ENCODE results near the gene KLHL8. TPM values are rescaled to one million over a fixed set of nuclear protein-coding genes. Genes with fewer than 3 reads are reported as not detected.

Gene KLHL8
- total RNA-seq, 2 donors from 2014 or later, result 4.3 to 11.2 TPM

GRCh38 chr4:87192145-87192919 lies 28.1 kb downstream of the KLHL8 start:
- 98 to 100% methylated on average over 2 to 3 of the region's 3 CpGs for WGBS, 2 experiments (ENCODE audit: insufficient coverage in 1 of 2, insufficient read length in 1 of 2)
- H3K9me3 Mint-ChIP-seq, result peaks cover 2% of the 10 kb centered on the region
- H3K27me3 Mint-ChIP-seq (ENCODE audit: insufficient read depth), result no peaks in the 10 kb centered on the region
- H3K9ac ChIP-seq (ENCODE audit: extremely low read depth, low read length, poor library complexity, severe bottlenecking), result no peak overlapping the region
- no peaks in the 10 kb centered on the region for H3K9me3 ChIP-seq (ENCODE audit: control insufficient read depth, low read length)
- no peak overlapping the region for H3K4me3 ChIP-seq (ENCODE audit: low read length)
- H3K27ac Mint-ChIP-seq, result no peak overlapping the region
- no peak for TF ChIP-seq CTCF (conservative IDR thresholded peaks at IDR 0.05)
- no peaks in the 10 kb centered on the region for H3K36me3 Mint-ChIP-seq (ENCODE audit: low read depth)
- peaks cover 8% of the 10 kb centered on the region for H3K4me1 Mint-ChIP-seq
- H3K4me1 ChIP-seq (ENCODE audit: control insufficient read depth, insufficient read depth, low read length), result no peaks in the 10 kb centered on the region
- H3K36me3 ChIP-seq (ENCODE audit: control insufficient read depth, insufficient read depth, low read length), result no peaks in the 10 kb centered on the region
- DNase-seq, result no peak
- no peak overlapping the region for H3K27ac ChIP-seq (ENCODE audit: low read depth, low read length)
- no peaks in the 10 kb centered on the region for H3K27me3 ChIP-seq (ENCODE audit: control insufficient read depth, insufficient read depth, low read length, poor library complexity, severe bottlenecking)
- H3K4me3 Mint-ChIP-seq, result no peak overlapping the region

- peaks cover 2% of the 10 kb centered on the region for H3K9me3 Mint-ChIP-seq
- H3K4me1 ChIP-seq (ENCODE audit: control insufficient read depth, insufficient read depth, low read length), result no peaks in the 10 kb centered on the region
Measured at GRCh38 chr4:87188932-87189331, 31.5 kb downstream of the KLHL8 start.

DNA sequence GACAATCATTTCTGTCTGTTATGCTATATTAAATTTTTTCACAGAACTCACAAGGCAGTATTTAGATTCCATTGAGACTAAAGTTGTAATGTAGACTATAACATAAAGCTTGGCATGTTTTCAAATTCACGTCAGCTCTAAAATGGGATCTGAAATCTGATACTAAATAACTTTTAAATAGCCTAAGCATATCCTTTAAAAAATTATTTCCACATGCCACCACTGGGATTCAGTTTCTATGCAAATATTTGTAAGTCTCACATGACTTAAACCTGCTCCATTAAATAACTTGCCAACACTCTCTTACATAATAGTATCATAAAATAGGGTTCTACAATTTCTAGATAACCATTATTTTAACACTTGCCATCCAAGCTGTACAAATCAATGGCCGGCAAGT lies 32.4 kb downstream of the KLHL8 start:
- Histone ChIP-seq H3K4me1 (ENCODE audit: control insufficient read depth, insufficient read depth, low read length) (no peaks in the 10 kb centered on the region), H3K4me3 (ENCODE audit: low read length) (no peak overlapping the region), H3K27ac (ENCODE audit: low read depth, low read length) (no peak overlapping the region), H3K9ac (ENCODE audit: extremely low read depth, low read length, poor library complexity, severe bottlenecking) (no peak overlapping the region), H3K36me3 (ENCODE audit: control insufficient read depth, insufficient read depth, low read length) (no peaks in the 10 kb centered on the region), H3K9me3 (ENCODE audit: control insufficient read depth, low read length) (no peaks in the 10 kb centered on the region), H3K27me3 (ENCODE audit: control insufficient read depth, insufficient read depth, low read length, poor library complexity, severe bottlenecking) (no peaks in the 10 kb centered on the region)
- 96 to 100% methylated on average over 2 of the region's 2 CpGs for WGBS, 2 experiments (ENCODE audit: insufficient coverage in 1 of 2, insufficient read length in 1 of 2)
- Mint-ChIP-seq H3K27me3 (ENCODE audit: insufficient read depth) (no peaks in the 10 kb centered on the region), H3K36me3 (ENCODE audit: low read depth) (no peaks in the 10 kb centered on the region), H3K9me3 (peaks cover 2% of the 10 kb centered on the region), H3K27ac (no peak overlapping the region), H3K4me3 (no peak overlapping the region), H3K4me1 (peaks cover 4% of the 10 kb centered on the region)
- no peak for DNase-seq
- no peak for TF ChIP-seq CTCF (conservative IDR thresholded peaks at IDR 0.05)

More at GRCh38 chr4:87188932-87189331, 31.5 kb downstream of the KLHL8 start:
- TF ChIP-seq CTCF (conservative IDR thresholded peaks at IDR 0.05), result no peak
- Mint-ChIP-seq H3K4me3 (no peak overlapping the region), H3K4me1 (peaks cover 4% of the 10 kb centered on the region), H3K27ac (no peak overlapping the region), H3K36me3 (ENCODE audit: low read depth) (no peaks in the 10 kb centered on the region), H3K27me3 (ENCODE audit: insufficient read depth) (no peaks in the 10 kb centered on the region)
- no peaks in the 10 kb centered on the region for H3K9me3 ChIP-seq (ENCODE audit: control insufficient read depth, low read length)
- H3K4me3 ChIP-seq (ENCODE audit: low read length), result no peak overlapping the region
- WGBS, 2 experiments (ENCODE audit: insufficient coverage in 1 of 2, insufficient read length in 1 of 2), result 93 to 94% methylated on average over 7 of the region's 7 CpGs
- no peak overlapping the region for H3K27ac ChIP-seq (ENCODE audit: low read depth, low read length)
- no peaks in the 10 kb centered on the region for H3K27me3 ChIP-seq (ENCODE audit: control insufficient read depth, insufficient read depth, low read length, poor library complexity, severe bottlenecking)
- DNase-seq, result no peak
- H3K36me3 ChIP-seq (ENCODE audit: control insufficient read depth, insufficient read depth, low read length), result no peaks in the 10 kb centered on the region
- no peak overlapping the region for H3K9ac ChIP-seq (ENCODE audit: extremely low read depth, low read length, poor library complexity, severe bottlenecking)
